A673 (cell line): ENCODE data around the gene NBPF1.
"Not testable (repeated sequence)": the region's sequence is repeated elsewhere in the genome, so short reads cannot be mapped to it uniquely, and the experiment has no call there.

Source experiments
- EZH2 ChIP-seq: fragments of 200-600 bp; sonication (generic); IDR thresholded peaks from 2 replicates; pipeline ENCODE4 v1.6.1; 2017; ENCODE audit warnings: borderline replicate concordance, low read depth, mild to moderate bottlenecking, mixed read lengths, antibody characterized with exemption, low read length; ENCODE audit not compliant: poor library complexity, severe bottlenecking
- TF ChIP-seq, protein P1 (sequence below): fragments of 300-800, 200-600 bp; sonication (generic); conservative IDR thresholded peaks from 2 replicates; pipeline ENCODE4 v1.5.1; 2017; ENCODE audit warnings: low read depth, mild to moderate bottlenecking, antibody characterized with exemption, low read length, moderate library complexity, mixed read lengths

DNA sequence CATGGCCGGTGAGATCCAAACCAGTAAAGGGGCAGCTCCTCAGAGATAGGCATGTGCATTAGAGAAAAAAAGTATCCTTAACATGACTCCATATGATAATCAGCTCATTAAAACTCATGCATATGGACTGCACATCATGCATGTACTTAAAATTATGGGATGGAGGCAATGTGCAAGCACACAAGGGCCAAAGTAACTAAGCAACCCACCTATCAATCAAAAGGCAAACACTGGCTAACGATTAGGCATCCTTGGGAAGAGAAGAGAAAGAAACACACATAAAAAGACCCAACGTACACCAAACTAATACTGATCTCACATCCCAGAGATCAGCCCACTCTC lies 94.5 kb downstream of the NBPF1 start:
- TF ChIP-seq, protein P1, sequence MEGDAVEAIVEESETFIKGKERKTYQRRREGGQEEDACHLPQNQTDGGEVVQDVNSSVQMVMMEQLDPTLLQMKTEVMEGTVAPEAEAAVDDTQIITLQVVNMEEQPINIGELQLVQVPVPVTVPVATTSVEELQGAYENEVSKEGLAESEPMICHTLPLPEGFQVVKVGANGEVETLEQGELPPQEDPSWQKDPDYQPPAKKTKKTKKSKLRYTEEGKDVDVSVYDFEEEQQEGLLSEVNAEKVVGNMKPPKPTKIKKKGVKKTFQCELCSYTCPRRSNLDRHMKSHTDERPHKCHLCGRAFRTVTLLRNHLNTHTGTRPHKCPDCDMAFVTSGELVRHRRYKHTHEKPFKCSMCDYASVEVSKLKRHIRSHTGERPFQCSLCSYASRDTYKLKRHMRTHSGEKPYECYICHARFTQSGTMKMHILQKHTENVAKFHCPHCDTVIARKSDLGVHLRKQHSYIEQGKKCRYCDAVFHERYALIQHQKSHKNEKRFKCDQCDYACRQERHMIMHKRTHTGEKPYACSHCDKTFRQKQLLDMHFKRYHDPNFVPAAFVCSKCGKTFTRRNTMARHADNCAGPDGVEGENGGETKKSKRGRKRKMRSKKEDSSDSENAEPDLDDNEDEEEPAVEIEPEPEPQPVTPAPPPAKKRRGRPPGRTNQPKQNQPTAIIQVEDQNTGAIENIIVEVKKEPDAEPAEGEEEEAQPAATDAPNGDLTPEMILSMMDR, result not testable (repeated sequence)
- not testable (repeated sequence) for TF ChIP-seq EZH2
